DOHH2 (cell line): Measurements from ENCODE around the gene MGARP.

Source experiments
- H3F3A ChIP-seq: fragments of 200-600 bp; sonication (generic), shearing (Covaris generic); 2 replicates; pipeline ENCODE4 v1.6.0; 2016; ENCODE audit warnings: antibody characterized with exemption, mild to moderate bottlenecking; ENCODE audit not compliant: control insufficient read depth, insufficient read depth
- H3K27ac ChIP-seq: fragments of 200-600 bp; sonication (generic); 2 replicates; pipeline ENCODE4 v1.5.1; 2014; ENCODE audit warnings: low read depth, mild to moderate bottlenecking, low read length, moderate library complexity
- H3K27me3 ChIP-seq: fragments of 200-600 bp; sonication (generic); 2 replicates; pipeline ENCODE4 v1.6.1; 2014; ENCODE audit warnings: mild to moderate bottlenecking, low read length, mixed read lengths; ENCODE audit not compliant: control insufficient read depth
- H3K36me3 ChIP-seq: fragments of 200-600 bp; sonication (generic); 2 replicates; pipeline ENCODE4 v1.6.1; 2014; ENCODE audit warnings: mild to moderate bottlenecking, low read length, moderate library complexity, mixed read lengths; ENCODE audit not compliant: control insufficient read depth
- H3K4me1 ChIP-seq: fragments of 200-600 bp; sonication (generic); 2 replicates; pipeline ENCODE4 v1.6.1; 2014; ENCODE audit warnings: mild to moderate bottlenecking, low read length, mixed read lengths; ENCODE audit not compliant: control insufficient read depth
- H3K4me2 ChIP-seq: fragments of 200-600 bp; sonication (generic); 2 replicates; pipeline ENCODE4 v1.6.0; 2014; ENCODE audit warnings: mild to moderate bottlenecking, low read length, moderate library complexity
- H3K4me3 ChIP-seq: fragments of 200-600 bp; sonication (generic); 2 replicates; pipeline ENCODE4 v1.5.1; 2014; ENCODE audit warnings: mild to moderate bottlenecking, low read length, mixed read lengths
- H3K79me2 ChIP-seq: fragments of 200-600 bp; sonication (generic); 2 replicates; pipeline ENCODE4 v1.6.1; 2014; ENCODE audit warnings: mild to moderate bottlenecking, low read length, mixed read lengths; ENCODE audit not compliant: control insufficient read depth
- H3K9me2 ChIP-seq: fragments of 200-600 bp; sonication (generic); replicated peaks from 2 replicates; pipeline ENCODE4 v1.6.1; 2014; ENCODE audit warnings: mild to moderate bottlenecking, low read length, mixed read lengths; ENCODE audit not compliant: control insufficient read depth
- H3K9me3 ChIP-seq: fragments of 200-600 bp; sonication (generic); 2 replicates; pipeline ENCODE4 v1.6.1; 2014; ENCODE audit warnings: antibody characterized with exemption, low read length, mixed read lengths; ENCODE audit not compliant: control insufficient read depth, insufficient read depth
- H4K20me1 ChIP-seq: fragments of 200-600 bp; sonication (generic); 2 replicates; pipeline ENCODE4 v1.6.0; 2014; ENCODE audit warnings: low read depth, mild to moderate bottlenecking, antibody characterized with exemption, low read length, moderate library complexity; ENCODE audit not compliant: control insufficient read depth, insufficient read depth
- CTCF ChIP-seq: fragments of 200-600 bp; sonication (generic); IDR thresholded peaks from one replicate; pipeline ENCODE4 v1.5.1; 2014; ENCODE audit warnings: antibody characterized with exemption, mild to moderate bottlenecking, low read depth, low read length; ENCODE audit not compliant: poor library complexity, severe bottlenecking
- EZH2phosphoT487 ChIP-seq: fragments of 200-600 bp; sonication (generic); IDR thresholded peaks from 2 replicates; pipeline ENCODE4 v1.6.1; 2017; ENCODE audit warnings: borderline replicate concordance, mild to moderate bottlenecking, antibody characterized with exemption, low read length, moderate library complexity, mixed read lengths

The MGARP gene

DNA sequence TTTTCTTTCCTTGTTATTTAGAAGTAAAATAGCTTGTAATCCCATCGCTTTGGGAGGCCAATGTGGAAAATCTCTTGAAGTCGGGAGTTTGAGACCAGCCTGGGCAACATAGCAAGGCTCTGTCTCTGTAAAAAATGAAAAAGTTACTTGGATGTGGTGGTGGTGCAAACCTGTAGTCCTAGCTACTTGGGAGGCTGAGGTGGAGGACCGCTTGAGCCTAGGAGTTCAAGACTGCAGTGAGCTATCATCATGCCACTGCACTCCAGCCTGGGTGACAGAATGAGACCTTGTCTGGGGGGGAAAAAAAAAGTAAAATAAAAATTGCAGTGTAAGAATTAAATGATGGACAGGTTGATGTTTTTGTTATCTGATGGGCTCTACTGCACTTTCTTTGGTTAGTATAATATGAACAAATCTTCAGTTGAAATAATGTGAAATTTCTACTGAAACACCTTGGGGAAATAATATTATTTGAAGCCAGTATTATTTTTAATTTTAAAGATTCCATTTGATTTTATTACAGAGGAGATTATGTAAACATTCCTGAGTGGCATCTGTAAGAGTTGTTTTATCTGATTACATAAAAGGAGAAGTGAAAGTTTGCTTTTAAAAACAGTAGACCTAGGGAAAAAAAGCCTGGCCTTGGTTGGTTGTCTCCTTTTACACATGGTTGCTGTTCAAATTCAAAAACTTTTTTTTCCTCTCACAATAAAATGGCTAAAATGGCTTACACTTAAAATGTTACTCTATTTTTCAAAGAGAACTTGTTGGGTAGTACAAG lies 32.7 kb upstream of the MGARP start:
- TF ChIP-seq CTCF (no peak), EZH2phosphoT487 (no peak)
- Histone ChIP-seq H3K27me3 (no peaks in the 10 kb centered on the region), H3K4me3 (peak overlapping the region; percentile 19), H3K36me3 (peaks cover 61% of the 10 kb centered on the region), H4K20me1 (peaks cover 4% of the 10 kb centered on the region; the same call in 1 of the 2 replicates), H3K9me3 (peaks cover 4% of the 10 kb centered on the region; the same call in 1 of the 2 replicates), H3K4me1 (peaks cover 68% of the 10 kb centered on the region), H3K27ac (peak overlapping the region; percentile 58), H3K79me2 (peaks cover 100% of the 10 kb centered on the region), H3K4me2 (peak overlapping the region; percentile 48), H3F3A (peaks cover 28% of the 10 kb centered on the region), H3K9me2 (no peaks in the 10 kb centered on the region)

- no peaks in the 10 kb centered on the region for H3K27me3 ChIP-seq
- no peak for TF ChIP-seq CTCF
- no peak for TF ChIP-seq EZH2phosphoT487
- peaks cover 100% of the 10 kb centered on the region for H3K79me2 ChIP-seq
- H4K20me1 ChIP-seq = peaks cover 7% of the 10 kb centered on the region; the same call in 1 of the 2 replicates
- peaks cover 69% of the 10 kb centered on the region for H3K4me1 ChIP-seq
- H3K9me3 ChIP-seq = peaks cover 4% of the 10 kb centered on the region; the same call in 1 of the 2 replicates
- H3K4me3 ChIP-seq = peak overlapping the region; percentile 19; the same call in 1 of the 2 replicates
- H3F3A ChIP-seq = peaks cover 28% of the 10 kb centered on the region
- H3K27ac ChIP-seq = peak overlapping the region; percentile 58
- H3K36me3 ChIP-seq = peaks cover 62% of the 10 kb centered on the region
- peak overlapping the region; percentile 48 for H3K4me2 ChIP-seq
- H3K9me2 ChIP-seq = no peaks in the 10 kb centered on the region
Observed at GRCh38 chr4:139311909-139312308, 31.9 kb upstream of the MGARP start.

DNA sequence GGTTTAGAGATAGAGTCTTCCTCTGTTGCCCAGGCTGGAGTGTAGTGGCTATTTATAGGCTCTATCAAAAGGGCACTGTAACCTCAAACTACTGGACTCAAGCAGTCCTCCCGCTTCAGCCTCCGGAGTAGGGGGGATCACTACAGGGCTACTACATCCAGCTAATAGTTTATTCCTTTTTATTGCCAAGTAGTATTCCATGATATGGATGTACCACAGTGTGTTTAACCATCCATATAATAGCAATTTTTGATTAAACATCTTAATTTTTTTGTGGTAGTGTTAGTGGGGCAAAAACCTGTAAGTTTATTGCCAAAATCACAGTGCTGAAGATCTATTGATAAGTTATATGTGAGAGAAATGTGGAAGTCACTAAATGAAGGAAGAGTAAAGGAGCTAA lies 24.9 kb upstream of the MGARP start:
- peak overlapping the region; percentile 2; the same call in 1 of the 2 replicates for H3K4me2 ChIP-seq
- peaks cover 52% of the 10 kb centered on the region for H3K4me1 ChIP-seq
- H3K27ac ChIP-seq = no peak overlapping the region
- TF ChIP-seq CTCF (no peak), EZH2phosphoT487 (no peak)
- H3K4me3 ChIP-seq = no peak overlapping the region
- no peaks in the 10 kb centered on the region for H3K9me3 ChIP-seq
- H3K9me2 ChIP-seq = no peaks in the 10 kb centered on the region
- H3K36me3 ChIP-seq = peaks cover 69% of the 10 kb centered on the region
- peaks cover 29% of the 10 kb centered on the region for H4K20me1 ChIP-seq
- H3K79me2 ChIP-seq = peaks cover 98% of the 10 kb centered on the region
- H3F3A ChIP-seq = peaks cover 5% of the 10 kb centered on the region; the same call in 1 of the 2 replicates
- H3K27me3 ChIP-seq = no peaks in the 10 kb centered on the region
